OCI-LY7 (cell line): Measurements from ENCODE around the gene CUEDC1. TPM values are rescaled to one million over a fixed set of nuclear protein-coding genes. Genes with fewer than 3 reads are reported as not detected.

Source experiments
- BruUV-seq: library from RNA; stranded (reverse); fragments of 400-500 nt; replicated peaks from 2 replicates; lab custom pipeline; 2021; lab: Mats Ljungman, UMichigan
- CTCF ChIA-PET: fragments of 300-600 bp; sonication (Branson Sonifier 250); formaldehyde crosslinking; loops from one replicate; lab custom pipeline; 2022; ENCODE audit warnings: antibody characterized with exemption; ENCODE audit not compliant: unreplicated experiment; lab: Charles Lee
- POLR2A ChIA-PET: fragments of 300-600 bp; sonication (Branson Sonifier 250); formaldehyde crosslinking; loops from one replicate; lab custom pipeline; 2022; ENCODE audit warnings: antibody characterized with exemption; lab: Charles Lee
- DNase-seq: peaks from one replicate; pipeline ENCODE4 v3.0.0-alpha.2; 2015; ENCODE audit warnings: low spot score
- H2AFZ ChIP-seq: fragments of 200-600 bp; sonication (generic), shearing (Covaris generic); 2 replicates; pipeline ENCODE4 v1.6.1; 2014; ENCODE audit warnings: mild to moderate bottlenecking, antibody characterized with exemption, low read length, moderate library complexity
- H3K27ac ChIP-seq: fragments of 200-600 bp; sonication (generic); 2 replicates; pipeline ENCODE4 v1.5.1; 2014; ENCODE audit warnings: mixed run types, low read depth, mild to moderate bottlenecking, moderate library complexity, low read length, inconsistent platforms; ENCODE audit not compliant: poor library complexity, severe bottlenecking
- H3K36me3 ChIP-seq: fragments of 200-600 bp; sonication (generic); 2 replicates; pipeline ENCODE4 v1.6.1; 2014; ENCODE audit warnings: mild to moderate bottlenecking, antibody characterized with exemption, low read length, moderate library complexity, mixed read lengths; ENCODE audit not compliant: insufficient read depth
- H3K4me1 ChIP-seq: fragments of 200-600 bp; sonication (generic); 2 replicates; pipeline ENCODE4 v1.5.1; 2014; ENCODE audit warnings: mild to moderate bottlenecking, low read length; ENCODE audit not compliant: insufficient read depth, poor library complexity, severe bottlenecking
- H3K4me2 ChIP-seq: fragments of 200-600 bp; sonication (generic); 2 replicates; pipeline ENCODE4 v1.6.1; 2014; ENCODE audit warnings: mild to moderate bottlenecking, low read length
- H3K4me3 ChIP-seq: fragments of 200-600 bp; sonication (generic); 2 replicates; pipeline ENCODE4 v1.5.1; 2014; ENCODE audit warnings: mild to moderate bottlenecking, low read depth, low read length; ENCODE audit not compliant: poor library complexity, severe bottlenecking
- H3K79me2 ChIP-seq: fragments of 200-600 bp; sonication (generic); 2 replicates; pipeline ENCODE4 v1.6.1; 2016; ENCODE audit warnings: low read depth, mild to moderate bottlenecking, low read length, moderate library complexity, mixed read lengths; ENCODE audit not compliant: insufficient read depth
- H3K9me2 ChIP-seq: fragments of 200-600 bp; sonication (generic); 2 replicates; pipeline ENCODE4 v1.6.1; 2016; ENCODE audit warnings: mild to moderate bottlenecking, low read length, mixed read lengths; ENCODE audit not compliant: insufficient read depth
- H3K9me3 ChIP-seq: fragments of 200-600 bp; sonication (generic); 2 replicates; pipeline ENCODE4 v1.6.1; 2014; ENCODE audit warnings: mild to moderate bottlenecking, mixed run types, low read length, mixed read lengths
- H4K20me1 ChIP-seq: fragments of 200-600 bp; sonication (generic); 2 replicates; pipeline ENCODE4 v1.6.1; 2014; ENCODE audit warnings: mild to moderate bottlenecking, antibody characterized with exemption, low read length, moderate library complexity, mixed read lengths; ENCODE audit not compliant: insufficient read depth
- CTCF ChIP-seq: fragments of 200-600 bp; sonication (generic); conservative IDR thresholded peaks from 2 replicates; pipeline ENCODE4 v1.5.1; 2014; ENCODE audit warnings: mild to moderate bottlenecking, antibody characterized with exemption, low read length, moderate library complexity, mixed read lengths
- EZH2phosphoT487 ChIP-seq: fragments of 200-600 bp; sonication (generic); IDR thresholded peaks from 2 replicates; pipeline ENCODE4 v1.6.1; 2018; ENCODE audit warnings: low read depth, borderline replicate concordance, mild to moderate bottlenecking, mixed run types, antibody characterized with exemption, low read length, moderate library complexity, mixed read lengths
- intact Hi-C: fragments of 100-400 bp; cut with micrococcal nuclease; formaldehyde crosslinking; loops from one replicate; pipeline ENCODE4 v1.10.0; 2022; ENCODE audit not compliant: unreplicated experiment
- total RNA-seq, 2 experiments: library from RNA; depleted of rRNA in 1 of 2; stranded (reverse); fragments of >200 nt in 1 of 2; shearing (Covaris generic) in 1 of 2; gene quantifications; 2 replicates each; pipeline ENCODE4 v1.2.3, GENCODE V29; 2014 to 2022

Gene CUEDC1
- total RNA-seq, 2 experiments from 2014 or later, result 0.74 TPM; not detected in 1

DNA sequence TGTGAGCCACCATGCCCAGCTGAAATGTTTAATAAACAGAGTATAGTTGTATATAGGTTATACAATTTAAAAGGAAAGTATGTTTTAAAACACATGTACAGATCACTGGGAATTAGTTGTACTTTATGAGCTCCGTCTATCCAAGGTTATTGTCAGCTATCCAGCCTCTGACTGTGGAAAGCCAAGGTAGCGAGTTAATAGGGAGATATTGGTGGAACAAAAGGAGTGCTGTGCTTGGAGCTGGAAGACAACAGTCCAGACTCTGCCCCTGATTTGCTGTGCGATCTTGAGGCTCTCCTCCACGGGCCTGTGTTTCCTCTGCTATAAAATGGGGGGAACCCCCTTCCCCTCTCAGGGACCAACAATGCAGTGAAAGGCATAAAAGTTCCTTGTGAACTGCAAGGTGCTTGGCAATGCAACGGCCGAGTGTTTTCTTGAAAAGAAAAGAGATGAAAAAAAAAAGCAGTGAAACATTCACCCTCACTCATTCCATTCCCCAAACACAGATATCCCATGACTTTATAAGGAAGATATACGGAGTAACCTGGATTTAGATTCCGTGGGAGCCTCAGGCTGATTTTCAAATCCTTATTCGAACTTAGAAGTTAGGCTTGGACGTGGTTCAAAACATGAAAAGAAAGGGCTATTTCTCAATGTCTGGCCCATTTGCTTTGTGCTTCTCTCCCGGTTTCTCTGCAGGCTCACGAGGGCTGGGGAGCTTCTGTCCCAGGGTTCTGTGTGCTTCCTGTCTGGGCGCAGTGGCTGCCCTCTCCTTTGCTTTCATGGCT, 34.1 kb downstream of the CUEDC1 start:
- H3K4me2 ChIP-seq, result no peak overlapping the region
- H3K4me3 ChIP-seq, result no peak overlapping the region
- no peaks in the 10 kb centered on the region for H3K79me2 ChIP-seq
- H2AFZ ChIP-seq, result no peak overlapping the region
- peaks cover under 1% of the 10 kb centered on the region for H3K4me1 ChIP-seq
- no peak overlapping the region for H3K27ac ChIP-seq
- H3K9me3 ChIP-seq, result no peaks in the 10 kb centered on the region
- CTCF ChIA-PET, result no interaction called here
- no peak for TF ChIP-seq CTCF
- no peak for TF ChIP-seq EZH2phosphoT487
- POLR2A ChIA-PET, result no interaction called here
- H3K36me3 ChIP-seq, result no peaks in the 10 kb centered on the region
- no peaks in the 10 kb centered on the region for H3K9me2 ChIP-seq
- intact Hi-C loops, result no loop called here
- no TSS peak for BruUV-seq
- no peak for DNase-seq
- H4K20me1 ChIP-seq, result no peaks in the 10 kb centered on the region; the same call in 1 of the 2 replicates

DNA sequence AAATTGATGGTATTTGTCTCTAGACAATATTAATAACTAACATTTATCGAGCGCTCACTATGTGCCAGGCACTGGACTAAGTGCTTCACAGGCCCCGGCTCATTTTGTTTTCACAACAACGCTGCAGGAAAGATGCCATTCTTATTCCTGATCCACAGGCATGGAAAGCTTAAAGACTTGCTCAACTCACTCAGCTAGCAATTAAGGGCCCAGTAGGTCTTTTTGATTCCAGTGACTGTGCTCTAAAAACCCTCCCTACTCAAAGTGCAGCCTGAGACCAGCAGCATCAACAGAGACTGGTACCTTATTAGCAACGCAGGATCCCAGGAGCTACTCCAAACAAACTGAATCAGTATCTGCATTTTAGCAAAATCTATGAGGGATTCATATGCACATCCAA, 35.3 kb downstream of the CUEDC1 start:
- H3K4me1 ChIP-seq, result peaks cover 7% of the 10 kb centered on the region
- H3K27ac ChIP-seq, result no peak overlapping the region
- ChIA-PET CTCF (no interaction called here), POLR2A (no interaction called here)
- H3K79me2 ChIP-seq, result no peaks in the 10 kb centered on the region
- H2AFZ ChIP-seq, result no peak overlapping the region
- H3K4me3 ChIP-seq, result no peak overlapping the region
- intact Hi-C loops, result no loop called here
- TF ChIP-seq CTCF, result no peak
- no peak for TF ChIP-seq EZH2phosphoT487
- no peak overlapping the region for H3K4me2 ChIP-seq
- H3K9me2 ChIP-seq, result no peaks in the 10 kb centered on the region
- H3K36me3 ChIP-seq, result no peaks in the 10 kb centered on the region
- H4K20me1 ChIP-seq, result no peaks in the 10 kb centered on the region; the same call in 1 of the 2 replicates
- no peaks in the 10 kb centered on the region for H3K9me3 ChIP-seq
- BruUV-seq, result no TSS peak
- DNase-seq, result no peak
